Left lung (tissue), 10 donors: ENCODE measurements around the gene CH25H. TPM values are rescaled to one million over a fixed set of nuclear protein-coding genes. Genes with fewer than 3 reads are reported as not detected.

Experiments used
- ATAC-seq: fragments of 200-7000 bp; cut with Tn5 transposase; one replicate; pipeline ENCODE4 v1.9.1; 2020; ENCODE audit warnings: moderate library complexity
- DNase-seq, 4 donors: peaks; one replicate each; pipeline ENCODE4 v3.0.0-alpha.2; 2013 to 2020
- H3K27ac ChIP-seq, 2 donors: fragments of 200-600 bp; sonication (generic) in 1 of 2; one replicate each; pipeline versions ENCODE4 v1.5.0 to v1.8.0; 2020 to 2021
- H3K27me3 ChIP-seq, 2 donors: fragments of 200-600 bp; sonication (generic) in 1 of 2; one replicate each; pipeline versions ENCODE4 v1.5.0 to v1.8.0; 2020 to 2021
- H3K36me3 ChIP-seq, 2 donors: fragments of 200-600 bp; sonication (generic) in 1 of 2; one replicate each; pipeline versions ENCODE4 v1.5.0 to v1.8.0; 2020 to 2021
- H3K4me1 ChIP-seq, 2 donors: fragments of 200-600 bp; one replicate each; pipeline ENCODE4 v1.8.0; 2021
- H3K4me3 ChIP-seq, 2 donors: fragments of 200-600 bp; sonication (generic) in 1 of 2; one replicate each; pipeline versions ENCODE4 v1.5.0 to v1.8.0; 2020 to 2021; ENCODE audit warnings: mild to moderate bottlenecking in 1 of 2
- H3K9me3 ChIP-seq, 2 donors: fragments of 200-600 bp; sonication (generic) in 1 of 2; one replicate each; pipeline versions ENCODE4 v1.5.0 to v1.8.0; 2020 to 2021
- CTCF ChIP-seq, 2 donors: fragments of 200-600 bp; sonication (generic) in 1 of 2; IDR thresholded peaks; one replicate each; pipeline versions ENCODE4 v1.5.0 to v1.8.0; 2021; ENCODE audit warnings: antibody characterized with exemption in 2 of 2
- intact Hi-C, 2 donors: fragments of 100-400 bp; cut with DNase I; formaldehyde crosslinking; loops; one replicate each; pipeline versions ENCODE4 v1.11.2 to v1.14.2; 2022
- polyA plus RNA-seq, 6 donors: library from polyadenylated mRNA; unstranded; fragments of 120-200 nt; gene quantifications; one replicate each; pipeline ENCODE4 v1.2.1, GENCODE V29; 2013; ENCODE audit not compliant: insufficient read length in 6 of 6
- total RNA-seq, 2 donors: library from RNA; stranded (reverse); fragmentation: NEBNext Ultra II Directional; extraction: Animal tissue kit (Norgen Biotek cat#: 25700); gene quantifications; one replicate each; pipeline ENCODE4 v1.2.1, GENCODE V29; 2021
- donor health status: DM: no; HTN: yes; CAD: no.
- donor health status: DM: no; HTN: no; CAD: no.

Gene CH25H
- total and polyA plus RNA-seq, 8 donors = 0.10 to 14.7 (median 0.20) TPM

DNA sequence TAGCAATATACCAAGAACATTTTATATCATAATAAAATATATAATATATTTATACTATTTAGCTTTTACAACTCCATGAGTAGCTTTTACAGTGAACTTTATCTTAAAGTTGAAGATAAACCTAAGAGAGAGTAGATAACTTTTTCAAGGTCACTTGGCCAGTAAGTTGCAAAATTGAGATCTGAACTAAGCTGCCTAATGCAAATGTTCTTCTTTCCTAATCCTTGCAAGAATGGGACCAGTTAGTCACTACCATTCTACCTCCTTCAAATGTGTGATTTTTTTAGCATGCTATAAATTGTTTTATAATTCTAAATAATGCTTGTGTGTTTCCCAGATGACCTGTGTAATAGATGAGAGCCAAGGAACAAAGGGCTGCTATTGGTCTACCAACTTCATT lies 47.8 kb downstream of the CH25H start:
- Histone ChIP-seq H3K9me3 (no peaks in the 10 kb centered on the region), H3K4me3 (no peak overlapping the region), H3K36me3 (no peaks in the 10 kb centered on the region), H3K27me3 (no peaks in the 10 kb centered on the region), H3K27ac (no peak overlapping the region), H3K4me1 (peaks cover 3 to 17% of the 10 kb centered on the region in 2 donors)
- DNase-seq = no peak
- TF ChIP-seq CTCF (IDR thresholded peaks at IDR 0.05) = no peak
- no peak for ATAC-seq
- intact Hi-C loops = no loop called here

DNA sequence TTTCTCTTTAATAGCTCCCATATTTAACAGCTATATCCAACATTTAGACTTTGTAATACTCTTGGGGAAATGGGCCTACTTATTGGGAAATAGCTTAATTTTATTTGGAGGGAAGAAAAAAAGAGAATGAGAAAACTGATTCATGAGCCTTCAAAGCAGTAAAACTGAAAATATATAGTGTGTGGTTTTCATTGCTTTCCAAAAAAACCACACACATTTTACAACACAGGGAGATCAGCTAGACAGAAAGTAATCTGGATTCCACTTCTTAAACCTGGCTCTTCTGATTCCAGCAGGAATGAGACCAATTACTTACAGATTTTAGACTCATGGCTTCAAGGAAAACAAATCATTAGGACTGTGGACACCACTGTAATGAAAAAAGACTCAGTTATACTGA lies 48.7 kb downstream of the CH25H start:
- TF ChIP-seq CTCF (IDR thresholded peaks at IDR 0.05) = no peak
- Histone ChIP-seq H3K27me3 (no peaks in the 10 kb centered on the region), H3K36me3 (no peaks in the 10 kb centered on the region), H3K4me1 (peaks cover 0 to 9% of the 10 kb centered on the region in 2 donors), H3K4me3 (no peak overlapping the region), H3K9me3 (no peaks in the 10 kb centered on the region), H3K27ac (no peak overlapping the region)
- DNase-seq (no peak), ATAC-seq (peak; percentile 15)
- intact Hi-C loops = no loop called here

- Histone ChIP-seq H3K27ac (no peak overlapping the region), H3K9me3 (no peaks in the 10 kb centered on the region), H3K4me1 (peaks cover 0 to 5% of the 10 kb centered on the region in 2 donors), H3K36me3 (no peaks in the 10 kb centered on the region), H3K27me3 (no peaks in the 10 kb centered on the region), H3K4me3 (no peak overlapping the region)
- no peak for TF ChIP-seq CTCF (IDR thresholded peaks at IDR 0.05)
- intact Hi-C loops = no loop called here
- DNase-seq (no peak), ATAC-seq (no peak)
Observed at GRCh38 chr10:89156161-89156835, 50.8 kb downstream of the CH25H start.

Other genes with a start within 250 kb of the CH25H start
- 10 to 100 TPM; 47.1 to 76.4 TPM for gene FAS, start 216.5 kb downstream of the CH25H start, total RNA-seq
- 10 to 100 TPM; 15.1 to 31.3 (median 22.1) TPM for gene FAS, start 216.5 kb downstream of the CH25H start, polyA plus RNA-seq
- 100 to 1,000 TPM; 117 to 137 TPM for gene LIPA, start 44.5 kb upstream of the CH25H start, total RNA-seq
- 10 to 100 TPM; 58.0 to 65.4 (median 61.8) TPM for gene LIPA, start 44.5 kb upstream of the CH25H start, polyA plus RNA-seq
- 10 to 100 TPM; 18.7 to 26.1 TPM for gene IFIT2, start 94.7 kb upstream of the CH25H start, total RNA-seq
- gene IFIT2, start 94.7 kb upstream of the CH25H start, polyA plus RNA-seq = 10 to 100 TPM in 5 of 6 donors, 1 to 10 TPM in 1; 9.4 to 16.4 (median 13.7) TPM
- 10 to 100 TPM; 36.2 to 48.9 TPM for gene IFIT3, start 120.7 kb upstream of the CH25H start, total RNA-seq
- gene IFIT3, start 120.7 kb upstream of the CH25H start, polyA plus RNA-seq = 10 to 100 TPM; 12.4 to 16.9 (median 13.5) TPM
- gene IFIT1B, start 170.7 kb upstream of the CH25H start, total RNA-seq = not detected
- gene IFIT1B, start 170.7 kb upstream of the CH25H start, polyA plus RNA-seq = under 1 TPM; 0.20 to 0.92 (median 0.47) TPM
- 10 to 100 TPM; 30.7 to 34.8 TPM for gene IFIT1, start 185.3 kb upstream of the CH25H start, total RNA-seq
- gene IFIT1, start 185.3 kb upstream of the CH25H start, polyA plus RNA-seq = 10 to 100 TPM; 12.6 to 23.5 (median 19.3) TPM
- 10 to 100 TPM; 21.4 to 26.3 TPM for gene IFIT5, start 207.3 kb upstream of the CH25H start, total RNA-seq
- gene IFIT5, start 207.3 kb upstream of the CH25H start, polyA plus RNA-seq = 10 to 100 TPM; 14.0 to 20.0 (median 17.8) TPM